ENCODE data around the gene GALM.
"Not testable (repeated sequence)": the region's sequence is repeated elsewhere in the genome, so short reads cannot be mapped to it uniquely, and the experiment has no call there.

The GALM gene

GRCh38 chr2:38711558-38711957 lies 45.6 kb downstream of the GALM start:
- no peak for DNase-seq (ENCODE audit: low spot score)

GRCh38 chr2:38712413-38712812 lies 46.5 kb downstream of the GALM start:
- no peak for DNase-seq (ENCODE audit: low spot score)

GRCh38 chr2:38712871-38713270 lies 47.0 kb downstream of the GALM start:
- no peak for DNase-seq (ENCODE audit: low spot score)

DNA sequence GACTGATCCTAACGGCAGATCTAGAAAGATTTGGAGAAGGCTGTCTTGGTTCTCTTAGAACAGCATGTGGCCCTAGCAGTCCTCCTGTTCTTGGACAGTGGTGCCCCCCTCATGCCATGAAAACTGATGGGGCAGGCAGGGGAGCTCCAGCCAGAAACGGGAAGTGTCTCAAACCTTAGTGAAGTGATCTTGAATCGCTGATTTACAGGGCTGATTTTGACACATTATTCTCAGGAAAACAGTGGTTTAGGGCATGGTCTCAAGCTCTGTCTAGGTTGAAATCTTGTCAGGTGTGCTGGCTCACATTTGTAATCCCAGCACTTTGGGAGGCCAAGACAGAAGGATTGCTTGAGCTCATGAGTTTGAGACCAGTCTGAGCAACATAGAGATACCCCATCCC lies 47.4 kb downstream of the GALM start:
- no peak for DNase-seq (ENCODE audit: low spot score)

- DNase-seq (ENCODE audit: low spot score): not testable (repeated sequence)
These were observed 49.0 kb downstream of the GALM start for GRCh38 chr2:38714941-38715340.

GRCh38 chr2:38716185-38716584 lies 50.3 kb downstream of the GALM start:
- no peak for DNase-seq (ENCODE audit: low spot score)

DNA sequence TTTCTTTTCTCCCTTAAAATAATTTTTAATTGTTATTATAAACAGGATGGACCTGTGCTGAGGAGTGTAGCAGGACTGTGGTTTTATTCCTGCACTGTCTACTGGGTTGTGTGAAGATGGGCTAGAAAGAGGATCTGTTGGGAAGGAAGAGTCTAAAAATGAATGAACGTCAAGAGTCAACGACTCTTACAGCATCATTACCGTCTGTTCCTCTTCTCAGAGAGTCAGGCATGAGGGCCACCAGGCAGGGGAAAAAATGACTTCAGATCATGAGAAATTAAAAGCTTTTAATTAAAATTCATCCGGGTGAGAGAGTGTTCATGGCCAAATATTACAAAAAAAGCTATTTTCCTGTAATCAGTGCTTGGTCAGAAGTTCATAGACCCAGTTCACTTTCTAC lies 52.7 kb downstream of the GALM start:
- no peak for DNase-seq (ENCODE audit: low spot score)

GRCh38 chr2:38719706-38720105 lies 53.8 kb downstream of the GALM start:
- DNase-seq (ENCODE audit: low spot score): no peak

GRCh38 chr2:38720613-38721241 lies 54.8 kb downstream of the GALM start:
- no peak for DNase-seq (ENCODE audit: low spot score)

GRCh38 chr2:38722271-38723061 lies 56.6 kb downstream of the GALM start:
- DNase-seq (ENCODE audit: low spot score): no peak

DNA sequence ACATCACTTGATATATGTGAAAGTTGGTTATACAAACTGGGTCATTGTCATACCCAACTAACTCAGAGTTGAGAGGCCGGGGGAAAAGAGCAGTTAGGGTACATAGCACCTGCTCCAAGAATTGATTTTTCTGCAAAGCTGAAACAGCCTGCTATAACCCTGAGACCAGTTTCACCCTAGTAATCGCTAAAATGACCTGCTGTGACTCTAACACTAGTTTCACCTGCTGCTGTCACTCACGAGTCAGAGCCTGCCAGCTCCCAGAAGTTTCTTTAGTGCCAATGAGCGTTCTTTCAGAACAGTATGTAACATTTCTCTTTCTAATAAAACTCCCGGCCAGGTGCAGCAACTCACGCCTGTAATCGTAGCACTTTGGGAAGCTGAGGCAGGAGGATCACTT lies 57.3 kb downstream of the GALM start:
- DNase-seq (ENCODE audit: low spot score): no peak

DNA sequence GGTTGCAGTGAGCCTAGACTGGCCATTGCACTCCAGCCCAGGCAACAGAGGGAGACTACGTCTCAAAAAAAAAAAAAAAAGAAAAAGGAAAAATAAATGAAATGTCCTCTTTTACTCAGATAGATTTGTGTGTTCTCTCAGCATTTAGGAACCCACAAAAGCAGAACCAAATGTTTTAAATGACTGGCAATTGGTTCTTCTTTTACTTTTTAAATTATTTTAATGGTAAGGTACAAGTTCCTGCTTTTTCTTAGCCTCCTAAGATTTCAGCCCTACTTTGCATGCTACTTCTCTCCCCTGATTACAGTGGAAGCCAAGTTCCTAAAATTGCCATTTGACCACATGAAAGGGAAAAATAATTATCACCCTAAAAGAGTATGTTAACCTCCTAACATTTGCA lies 61.7 kb downstream of the GALM start:
- DNase-seq (ENCODE audit: low spot score): no peak

DNA sequence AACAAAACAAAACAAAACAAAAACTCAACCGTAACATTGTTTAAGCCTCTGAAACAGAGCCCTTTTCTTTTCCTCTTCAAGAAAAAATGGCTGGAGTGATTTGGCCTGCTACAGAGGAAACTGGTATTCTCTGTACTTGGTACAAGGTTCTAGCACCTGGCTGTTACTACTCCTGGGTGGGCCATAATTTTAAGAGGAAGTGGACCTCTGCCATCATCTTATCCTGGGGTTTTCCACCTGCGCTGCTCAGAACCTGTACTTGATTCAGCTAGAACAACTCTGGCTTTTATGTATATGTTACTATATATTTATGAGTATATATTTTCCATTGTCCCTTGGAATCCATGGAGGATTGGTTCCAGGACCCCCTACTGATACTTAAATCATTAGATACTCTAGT lies 62.8 kb downstream of the GALM start:
- DNase-seq (ENCODE audit: low spot score): no peak

DNA sequence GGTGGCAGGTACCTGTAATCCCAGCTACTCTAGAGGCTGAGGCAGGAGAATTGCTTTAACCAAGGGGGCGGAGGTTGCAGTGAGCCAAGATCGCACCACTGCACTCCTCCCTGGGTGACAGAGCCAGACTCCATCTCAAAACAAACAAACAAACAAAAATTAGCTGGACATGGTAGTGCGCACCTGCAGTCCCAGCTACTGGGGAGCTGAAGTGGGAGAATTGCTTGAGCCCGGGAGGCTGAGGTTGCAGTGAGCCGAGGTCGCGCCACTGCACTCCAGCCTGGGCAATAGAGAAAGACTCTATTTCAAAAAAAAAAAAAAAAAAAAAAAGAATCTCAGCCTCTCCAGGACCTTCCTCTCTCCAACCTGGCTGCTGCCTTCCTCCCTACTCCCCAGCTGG lies 65.2 kb downstream of the GALM start:
- DNase-seq (ENCODE audit: low spot score): no peak

- DNase-seq (ENCODE audit: low spot score): no peak
These were observed 65.8 kb downstream of the GALM start for GRCh38 chr2:38731684-38732221.

DNA sequence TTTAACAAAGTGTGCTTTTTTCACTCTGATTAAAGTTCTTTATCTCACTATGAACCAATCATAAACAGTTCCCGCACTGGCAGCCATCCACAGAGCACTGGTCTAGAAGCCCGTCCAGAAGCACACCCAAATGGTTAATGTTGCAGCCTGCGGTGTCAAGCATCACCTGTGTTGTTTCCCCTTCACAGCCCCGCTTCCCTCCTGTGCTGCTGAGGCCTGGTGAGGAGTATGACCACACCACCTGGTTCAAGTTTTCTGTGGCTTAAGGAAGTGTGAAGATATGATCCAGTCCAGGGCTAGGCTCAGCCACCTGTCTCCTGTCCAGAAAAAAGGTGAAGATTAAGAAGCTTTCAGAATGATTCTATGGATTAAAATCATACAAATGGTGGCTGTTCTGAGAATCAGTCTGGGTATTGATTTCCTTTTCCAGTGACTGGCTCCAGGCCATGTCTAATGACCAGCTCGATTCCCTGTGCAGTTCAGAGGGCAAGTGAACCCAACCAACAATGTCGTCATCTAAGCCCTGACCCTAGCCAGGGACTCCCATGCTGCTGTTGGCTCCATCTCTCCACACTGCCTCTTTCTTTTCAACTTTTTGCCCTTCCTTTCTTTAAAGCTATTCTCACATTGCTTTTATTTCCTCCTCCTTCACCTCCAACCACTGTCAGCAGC lies 67.5 kb downstream of the GALM start:
- DNase-seq (ENCODE audit: low spot score): no peak

- DNase-seq (ENCODE audit: low spot score): no peak
These were observed 68.6 kb downstream of the GALM start for GRCh38 chr2:38734299-38735058.

GRCh38 chr2:38735999-38736320 lies 70.0 kb downstream of the GALM start:
- DNase-seq (ENCODE audit: low spot score): no peak

GRCh38 chr2:38737000-38737698 lies 71.2 kb downstream of the GALM start:
- not testable (repeated sequence) for DNase-seq (ENCODE audit: low spot score)

- DNase-seq (ENCODE audit: low spot score): no peak
These were observed 72.0 kb downstream of the GALM start for GRCh38 chr2:38737925-38738324.

DNA sequence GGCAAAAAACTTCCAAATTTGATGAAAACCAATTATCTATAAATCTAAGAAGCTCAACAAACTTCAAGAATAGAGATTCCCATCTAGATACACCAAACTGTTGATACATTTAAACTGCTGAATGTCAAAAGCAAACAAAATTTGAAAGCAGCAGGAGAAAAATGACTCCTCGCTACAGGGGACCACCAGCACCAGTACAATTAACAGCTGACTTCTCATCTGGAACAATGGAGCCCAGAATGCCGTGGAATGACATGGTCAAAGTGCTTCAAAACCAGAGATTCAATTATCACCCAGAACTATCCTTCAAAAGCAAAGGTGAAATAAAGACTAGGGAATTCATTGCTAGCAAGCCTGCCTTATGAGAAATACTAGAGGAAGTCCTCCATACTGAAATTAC lies 73.6 kb downstream of the GALM start:
- DNase-seq (ENCODE audit: low spot score): no peak
